HG03175 (cell line): ENCODE data around the gene IPPK.
"Not testable (repeated sequence)": the region's sequence is repeated elsewhere in the genome, so short reads cannot be mapped to it uniquely, and the experiment has no call there.

Source experiments
- ATAC-seq: cut with Tn5 transposase; IDR thresholded peaks from one replicate; pipeline ENCODE4 v1.9.1; 2021; ENCODE audit warnings: mild to moderate bottlenecking, moderate library complexity; ENCODE audit not compliant: unreplicated experiment

The IPPK gene

DNA sequence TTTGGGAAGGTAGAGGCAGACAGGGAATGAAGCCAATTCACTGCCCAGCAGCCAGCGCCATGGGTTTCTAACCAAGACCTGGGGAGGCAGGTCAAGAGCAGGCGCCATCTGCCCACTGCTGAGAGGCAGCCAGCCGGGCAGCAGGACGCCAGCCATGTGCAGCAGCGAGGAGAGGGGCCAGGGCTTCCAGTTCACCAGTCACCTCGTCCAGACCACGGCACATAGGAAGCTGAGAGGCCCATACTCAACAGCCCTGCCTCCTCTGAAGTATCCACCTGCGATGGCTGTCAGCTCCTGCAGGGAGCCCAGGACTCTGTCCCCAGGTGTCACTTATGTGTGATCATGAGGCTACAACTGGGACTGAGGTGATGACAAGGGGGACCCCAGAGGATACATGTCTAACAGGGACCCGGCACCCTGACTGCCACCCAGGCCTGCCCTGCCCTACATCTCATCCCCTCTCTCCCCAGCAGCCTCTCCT is 30.1 kb downstream of the IPPK start:
- ATAC-seq: no peak

DNA sequence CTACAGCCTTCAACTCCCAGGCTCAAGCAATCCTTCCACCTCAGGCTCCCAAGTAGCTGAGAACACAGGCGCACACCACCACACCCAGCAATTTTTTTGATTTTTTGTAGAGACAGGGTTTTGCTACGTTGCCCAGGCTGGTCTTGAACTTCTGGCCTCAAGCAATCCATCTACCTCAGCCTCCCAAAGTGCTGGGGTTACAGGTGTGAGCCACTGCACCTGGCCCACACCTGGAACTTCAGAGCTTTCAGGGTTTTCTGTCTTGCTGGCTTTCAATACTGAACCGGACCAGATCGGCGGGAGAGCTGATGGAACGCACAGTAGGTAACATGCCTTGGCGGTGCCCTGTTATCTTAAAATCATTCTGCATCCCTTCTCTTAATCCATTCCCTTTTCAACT is 30.8 kb downstream of the IPPK start:
- ATAC-seq: no peak

DNA sequence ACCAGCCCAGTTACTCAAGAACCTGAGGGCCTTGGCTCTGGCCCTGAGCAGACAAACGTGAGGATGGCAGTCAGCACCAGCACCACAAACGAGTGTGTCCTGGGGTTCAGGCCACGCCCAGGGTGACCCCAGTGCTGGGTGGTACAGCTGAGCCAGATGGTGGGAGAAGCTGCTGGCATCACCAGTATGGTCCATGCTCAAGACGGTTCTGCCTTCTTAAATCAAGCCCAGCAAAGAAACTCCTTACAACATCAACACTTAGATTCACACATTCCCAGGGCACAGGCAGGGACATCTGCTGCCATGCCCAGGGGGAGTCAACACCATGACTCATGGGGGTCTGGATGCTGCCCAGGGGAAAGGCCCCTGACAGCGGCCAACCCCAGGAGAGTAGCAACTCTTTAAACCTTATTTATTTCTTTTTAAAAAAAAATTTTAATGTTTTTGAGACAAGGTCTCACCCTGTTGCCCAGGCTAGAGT is 31.3 kb downstream of the IPPK start:
- no peak for ATAC-seq

DNA sequence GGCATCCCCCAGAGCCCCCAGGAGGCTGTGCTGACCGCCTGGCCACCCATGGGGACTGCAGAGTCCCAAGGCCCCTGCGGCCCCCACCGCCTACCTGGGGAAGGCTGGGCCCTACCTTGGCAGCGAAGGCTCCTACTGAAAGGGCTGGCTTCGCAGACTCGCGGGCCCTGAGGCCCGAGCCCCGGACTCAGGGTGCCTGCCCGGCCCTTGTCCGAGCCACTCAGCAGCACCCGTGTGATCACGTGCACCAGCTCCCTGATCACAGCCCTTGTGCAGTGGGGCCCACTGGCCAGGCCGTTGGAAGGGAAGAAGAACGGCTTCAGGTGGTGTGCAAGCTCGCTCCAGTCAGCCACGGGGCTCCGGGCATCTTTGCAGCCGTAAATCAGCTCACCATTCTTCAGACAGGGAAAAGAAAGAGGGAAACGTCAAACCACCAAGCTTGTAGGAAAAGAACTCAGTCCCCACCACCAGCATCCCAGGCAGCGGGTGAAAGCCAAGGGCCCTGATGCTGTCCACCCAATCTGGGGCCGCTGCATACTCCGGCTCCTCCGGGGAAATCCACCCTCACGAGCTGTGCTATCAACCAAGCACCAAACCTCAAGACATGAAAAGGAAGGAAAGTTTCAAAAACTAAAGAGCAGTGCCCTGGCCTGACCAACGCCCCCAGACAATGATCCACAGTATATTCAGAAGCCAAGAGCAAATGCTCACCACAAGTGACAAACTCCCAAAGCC is 31.9 kb downstream of the IPPK start:
- ATAC-seq: no peak

DNA sequence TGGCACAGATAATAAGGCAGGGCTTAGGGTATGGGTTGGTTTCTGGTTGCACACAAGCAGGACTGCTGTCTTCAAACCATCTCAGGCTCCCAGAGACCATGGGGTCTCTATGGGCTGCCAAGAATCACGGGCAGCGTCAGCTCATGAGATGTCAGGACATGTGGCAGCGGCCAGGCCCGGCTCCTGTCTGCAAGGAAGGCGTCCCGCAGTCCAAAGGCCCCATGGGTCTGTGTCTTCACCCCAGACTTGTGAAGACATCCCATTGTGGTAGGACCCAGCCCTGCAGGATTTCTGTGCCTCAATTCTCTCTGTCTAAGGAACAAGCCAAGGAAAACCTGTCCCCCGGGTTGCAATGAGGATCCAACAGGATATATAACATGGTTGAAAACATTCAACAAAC is 32.6 kb downstream of the IPPK start:
- ATAC-seq: no peak

DNA sequence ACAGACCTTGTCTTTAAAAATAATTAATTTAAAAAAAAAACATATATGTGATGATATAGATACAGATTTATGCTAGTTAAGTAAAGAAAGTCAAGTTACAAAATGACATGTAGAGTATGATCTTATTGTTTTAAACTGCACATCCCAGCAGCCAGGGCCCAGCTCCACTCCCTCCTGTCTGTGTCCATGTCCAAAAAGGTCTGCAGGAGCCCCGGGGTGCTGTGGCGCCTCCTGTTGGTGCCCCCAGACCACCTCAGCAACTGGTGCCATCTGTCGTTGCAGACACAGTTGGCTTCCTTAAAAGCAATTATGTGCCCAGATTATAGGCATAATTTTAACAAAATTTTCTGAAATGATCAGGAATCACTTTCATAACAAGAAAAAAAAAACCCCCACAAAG is 33.3 kb downstream of the IPPK start:
- ATAC-seq: no peak

DNA sequence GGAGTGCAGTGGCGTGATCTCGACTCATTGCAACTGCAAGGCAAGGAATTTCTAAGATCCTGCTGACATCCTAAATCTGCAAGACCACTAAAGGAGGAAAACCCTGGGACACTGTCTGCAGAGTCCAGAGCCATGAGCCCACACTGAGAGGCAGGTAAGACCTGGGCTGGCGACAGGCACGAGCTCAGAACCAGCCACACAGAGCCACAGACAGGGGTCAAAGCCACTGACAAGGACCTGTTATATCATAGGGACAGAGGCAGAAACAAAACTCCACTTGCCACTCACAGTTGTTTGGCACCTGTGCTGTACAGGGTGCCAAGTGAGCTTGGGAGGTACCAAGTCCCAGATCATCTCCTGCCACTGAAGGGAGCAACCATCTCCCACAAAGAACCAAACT is 34.2 kb downstream of the IPPK start:
- no peak for ATAC-seq

DNA sequence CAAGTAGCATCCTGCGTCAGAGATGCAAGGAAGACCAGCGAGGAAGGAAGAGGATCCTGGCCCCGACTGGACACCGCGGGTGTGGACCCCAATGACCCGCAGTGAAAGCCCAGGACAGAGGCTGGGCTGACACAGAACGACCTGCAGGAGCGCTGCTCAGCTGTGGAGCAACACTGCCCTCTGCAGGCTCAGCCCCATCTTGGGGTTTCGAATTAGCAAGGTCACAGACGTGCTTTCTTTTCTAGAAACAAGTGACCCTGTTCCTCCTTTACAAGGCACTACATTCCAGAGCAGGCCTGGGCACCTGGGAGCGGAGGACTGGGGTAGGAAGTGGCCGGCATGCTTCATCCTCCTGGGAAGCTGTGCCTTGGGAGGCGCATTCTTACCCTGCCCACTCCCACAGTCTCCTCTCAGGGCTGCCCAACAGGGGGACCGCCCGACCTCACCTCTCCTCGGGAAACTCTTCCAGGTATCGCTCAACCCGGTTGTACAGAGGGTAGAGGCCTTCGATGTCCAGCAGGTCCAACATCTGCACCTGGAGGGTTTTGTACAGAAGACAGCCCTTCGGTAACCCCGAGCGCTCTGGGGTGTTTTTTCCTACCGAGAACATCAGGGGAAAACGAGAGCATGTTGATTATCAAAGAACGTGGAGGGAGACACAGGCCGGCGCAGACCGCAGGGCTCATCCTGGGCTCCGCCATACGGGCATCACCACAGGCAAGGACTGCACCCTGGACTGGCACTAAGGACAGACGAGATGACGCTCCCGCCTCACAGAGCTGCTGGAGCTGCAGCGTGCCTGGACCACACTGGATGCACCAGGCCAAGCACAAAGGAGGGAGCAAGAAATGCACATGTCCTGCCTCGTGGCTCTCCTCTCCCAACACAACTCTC is 35.0 kb downstream of the IPPK start:
- no peak for ATAC-seq

DNA sequence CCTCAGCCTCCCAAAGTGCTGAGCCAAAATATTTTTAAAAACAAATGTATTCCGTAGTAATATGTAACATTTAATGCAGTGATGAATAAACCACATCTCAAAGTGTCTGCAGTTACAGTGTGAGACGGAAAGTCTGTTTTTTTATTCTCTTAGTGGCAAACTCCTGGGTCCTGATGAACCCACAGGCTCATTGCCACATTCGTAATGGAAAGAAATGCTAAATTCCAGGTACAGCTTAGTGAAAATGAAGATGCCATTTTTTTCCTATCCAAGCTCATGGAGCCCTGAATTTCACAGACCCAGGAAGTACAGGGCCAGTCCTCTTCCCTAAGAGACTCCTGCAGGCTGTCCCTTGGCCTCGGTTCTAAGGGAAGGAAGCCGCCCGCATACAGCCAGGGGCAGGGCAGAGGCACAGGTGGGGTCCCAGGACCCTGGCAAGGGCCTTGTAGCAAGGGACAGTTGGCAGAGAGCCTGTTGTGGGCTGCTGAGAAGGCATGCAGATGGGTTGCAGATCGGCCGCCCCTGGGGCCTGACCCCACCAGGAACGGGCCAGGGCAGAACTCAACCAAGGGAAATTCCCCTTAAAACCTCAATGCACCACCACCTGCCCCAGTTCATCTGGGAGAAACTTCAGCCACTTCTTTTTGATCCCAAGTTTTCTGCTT is 36.2 kb downstream of the IPPK start:
- ATAC-seq: no peak

DNA sequence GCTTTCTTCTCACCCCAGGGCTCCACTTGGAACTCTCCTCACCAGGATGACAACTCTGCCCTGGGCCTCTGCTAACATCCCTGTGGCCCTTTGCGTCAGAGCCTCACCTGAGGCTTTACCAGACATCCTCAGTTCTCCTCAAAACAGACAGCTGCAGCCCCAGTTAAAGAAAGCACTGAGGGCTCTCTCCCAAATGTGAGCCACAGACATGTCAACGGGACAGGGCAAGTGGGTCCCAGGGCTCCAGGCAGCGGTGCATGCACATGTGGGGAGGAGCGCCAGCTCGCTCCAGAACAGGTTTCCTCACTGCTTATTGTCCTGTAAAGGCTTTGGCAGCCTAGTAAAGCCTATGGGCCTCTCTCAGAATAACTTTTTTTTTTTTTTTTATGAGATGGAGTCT is 37.3 kb downstream of the IPPK start:
- no peak for ATAC-seq

DNA sequence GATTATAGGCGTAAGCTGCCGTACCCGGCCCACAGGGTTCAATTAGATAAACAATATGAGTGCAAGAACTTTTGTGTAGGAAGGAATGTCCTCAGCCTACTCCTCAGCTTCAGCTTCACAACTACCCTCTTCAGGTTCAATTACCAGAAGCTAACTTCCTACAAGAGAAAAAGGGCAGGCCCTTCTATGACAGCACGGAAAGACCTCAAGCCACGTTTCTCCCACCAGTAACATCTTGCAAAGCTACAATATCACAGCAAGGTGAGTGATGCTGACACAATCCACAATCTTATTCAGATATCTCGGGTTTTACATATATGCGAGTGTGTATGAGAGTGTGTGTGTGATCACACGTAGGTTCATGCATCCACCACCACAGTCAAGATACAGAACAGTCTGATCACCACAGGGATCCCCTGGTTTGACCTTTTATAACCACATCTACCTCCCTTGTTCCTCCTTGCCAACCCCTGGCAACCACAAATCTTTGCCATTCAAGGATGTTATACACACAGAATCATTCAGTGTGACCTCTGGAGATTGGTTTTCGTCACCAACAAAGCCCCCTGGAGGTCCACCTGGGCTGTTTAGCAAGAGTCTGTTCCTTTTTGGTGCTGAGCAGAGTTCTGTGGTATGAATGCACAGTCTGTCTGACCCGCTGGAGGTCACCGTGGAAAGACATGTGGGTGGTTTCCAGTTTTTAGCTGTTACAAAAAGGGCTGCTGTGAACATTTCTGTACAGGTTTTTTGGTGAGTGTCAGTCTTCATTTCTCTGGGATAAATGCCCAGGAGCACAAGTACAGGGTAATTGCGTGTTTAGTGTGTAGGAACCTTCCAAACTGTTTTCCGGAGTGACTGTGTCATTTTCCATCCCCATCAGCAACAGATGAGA is 38.2 kb downstream of the IPPK start:
- no peak for ATAC-seq

DNA sequence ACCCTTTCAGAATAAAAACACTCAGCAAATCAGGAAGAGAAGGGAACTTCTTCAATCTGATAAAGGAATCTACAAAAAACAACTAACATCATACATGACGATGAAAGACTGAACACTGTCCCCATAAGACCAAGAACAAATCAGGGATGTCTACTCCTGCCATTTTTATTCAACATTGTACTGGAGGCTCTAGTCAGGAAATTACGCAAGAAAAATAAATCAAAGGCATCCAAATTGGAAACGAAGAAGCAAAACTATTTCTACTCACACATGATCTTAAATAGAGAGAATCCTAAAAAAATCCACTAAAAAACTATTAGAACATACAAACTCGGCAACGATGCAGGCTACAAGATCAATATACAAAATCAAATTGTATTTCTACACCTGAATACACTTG is 42.3 kb downstream of the IPPK start:
- ATAC-seq: no peak

DNA sequence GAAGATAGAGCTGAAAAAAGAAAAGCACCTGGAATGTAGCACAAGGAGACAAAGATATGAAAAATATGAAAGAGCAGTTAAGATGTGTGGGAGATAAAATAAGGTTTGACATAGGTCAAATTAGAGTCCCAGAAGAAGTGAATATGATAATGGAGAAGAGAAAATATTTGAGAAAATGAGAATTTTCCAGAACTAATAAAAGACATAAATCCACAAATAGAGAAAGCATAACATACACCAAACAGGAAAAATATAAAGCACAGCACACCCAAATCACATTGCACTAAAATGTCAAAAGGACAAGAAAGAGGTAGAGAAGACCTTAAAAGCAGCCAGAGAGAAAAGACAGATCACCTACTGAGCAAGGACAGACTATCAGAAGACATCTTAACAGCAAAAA is 43.4 kb downstream of the IPPK start:
- no peak for ATAC-seq

DNA sequence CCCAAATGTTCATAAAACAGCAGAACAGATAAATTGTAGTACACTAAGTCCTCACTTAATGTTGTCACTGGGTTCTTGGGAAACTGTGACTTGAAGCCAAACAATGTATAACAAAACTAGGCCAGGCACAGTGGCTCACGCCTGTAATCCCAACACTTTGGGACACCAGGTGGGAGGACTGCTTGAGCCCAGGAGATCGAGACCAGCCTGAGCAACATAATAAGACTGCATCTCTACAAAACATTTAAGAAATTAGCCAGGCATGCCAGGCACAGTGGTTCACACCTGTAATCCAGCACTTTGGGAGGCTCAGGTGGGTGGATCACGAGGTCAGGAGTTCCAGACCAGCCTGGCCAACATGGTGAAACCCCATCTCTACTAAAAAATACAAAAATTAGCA is 46.0 kb downstream of the IPPK start:
- ATAC-seq: not testable (repeated sequence)

DNA sequence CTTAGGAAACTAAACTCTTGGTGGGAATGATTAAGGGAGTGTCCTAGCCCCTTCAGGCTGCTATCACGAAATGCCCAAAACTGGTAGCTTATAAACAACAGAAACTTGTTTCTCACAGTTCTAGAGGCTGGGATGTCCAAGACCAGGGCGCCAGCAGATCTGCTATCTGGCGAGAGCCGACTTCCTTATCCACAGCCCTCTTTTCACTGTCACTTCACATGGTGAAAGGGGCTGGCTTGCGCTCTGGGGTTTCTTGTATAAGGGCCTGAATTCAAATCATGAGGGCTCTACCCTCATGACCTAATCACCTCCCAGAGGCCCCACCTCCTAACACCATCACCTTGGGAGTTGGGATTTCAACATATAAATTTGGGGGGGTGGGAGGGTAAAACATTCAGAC is 49.1 kb downstream of the IPPK start:
- no peak for ATAC-seq

DNA sequence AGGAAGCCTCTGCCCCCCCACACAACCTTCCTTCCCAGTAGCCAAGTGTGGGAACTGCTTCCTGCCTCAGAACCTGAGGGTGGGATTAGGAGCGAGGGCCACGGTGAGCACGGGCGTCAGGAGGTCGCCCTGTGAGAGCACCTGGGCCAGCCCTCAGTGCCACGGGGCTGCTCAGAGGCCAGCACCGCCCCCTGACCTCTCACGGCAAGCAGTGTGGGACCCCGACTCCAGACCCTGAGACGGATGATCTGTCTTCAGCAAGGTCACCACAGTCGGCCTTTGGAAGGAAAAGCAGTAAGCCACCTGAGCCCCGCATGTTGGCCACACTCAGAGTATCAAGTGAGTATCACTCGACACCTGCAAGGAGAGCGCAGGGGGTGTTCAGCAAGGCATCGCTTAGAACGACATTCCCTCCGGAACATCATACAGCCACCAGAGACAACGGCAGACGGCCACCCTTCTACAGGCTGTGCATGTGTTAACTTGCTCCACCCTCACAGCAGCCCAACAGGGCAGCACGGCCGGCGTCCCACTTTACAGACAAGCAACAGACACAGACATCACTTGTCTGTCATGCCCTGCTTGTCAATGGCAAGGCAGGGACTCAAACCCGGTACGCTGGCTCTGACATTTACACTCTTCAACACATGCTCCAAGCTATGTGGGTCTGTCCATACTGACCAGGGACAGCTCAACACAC is 50.2 kb downstream of the IPPK start:
- ATAC-seq: no peak

DNA sequence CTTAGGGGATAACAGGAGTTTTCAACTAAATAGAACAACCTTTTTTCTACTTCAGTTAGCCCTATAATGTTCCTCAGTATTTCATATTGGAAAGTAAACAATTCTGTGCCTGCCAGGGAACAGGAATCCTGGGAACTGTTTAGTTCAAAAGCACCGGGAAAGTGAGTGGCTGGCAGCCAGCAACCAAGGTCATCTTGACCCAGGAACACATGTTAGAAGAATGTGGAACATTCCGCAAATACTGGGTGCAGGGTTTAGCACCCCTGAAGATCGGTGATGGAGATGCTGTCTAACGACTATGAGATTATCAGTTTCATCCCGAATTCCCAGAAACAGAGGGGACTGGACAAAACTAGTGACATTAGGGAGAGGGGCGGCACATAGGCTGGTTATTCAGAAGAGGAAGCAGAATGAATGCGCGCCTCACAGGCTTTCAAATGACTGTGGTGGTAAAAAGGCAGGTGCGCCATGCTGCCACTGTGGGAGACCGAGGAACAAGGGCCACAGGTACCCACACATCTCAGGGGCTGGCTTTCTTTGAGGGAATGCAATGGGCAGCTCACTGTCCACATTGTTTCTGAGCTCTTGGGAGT is 51.2 kb downstream of the IPPK start:
- ATAC-seq: no peak

DNA sequence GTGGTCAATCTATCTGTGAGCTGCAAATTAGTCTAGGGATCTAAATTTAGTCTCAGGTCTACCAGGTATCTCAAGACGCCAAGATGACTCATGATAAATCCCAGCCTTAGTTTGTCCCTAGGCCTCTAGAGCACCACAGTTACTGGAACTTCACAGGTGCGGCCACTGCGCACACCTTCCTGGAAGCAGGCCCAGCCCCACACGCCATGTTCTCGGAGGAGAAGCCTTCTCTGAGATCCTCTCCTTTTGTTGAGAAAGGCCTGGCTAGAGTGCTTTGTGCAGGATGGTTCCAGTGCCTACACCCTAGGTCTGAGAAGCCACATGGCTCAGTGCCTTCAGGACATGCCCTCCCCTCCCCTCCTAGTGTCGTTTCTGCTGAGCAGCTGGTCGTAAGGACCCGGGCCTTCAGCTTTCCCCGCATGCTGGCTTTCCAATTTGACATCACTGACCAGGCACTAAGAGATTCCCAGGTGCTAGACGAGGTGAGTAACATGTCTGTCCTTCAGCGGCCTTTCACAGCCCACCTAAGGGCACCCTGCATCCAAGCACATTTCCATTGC is 51.9 kb downstream of the IPPK start:
- no peak for ATAC-seq

DNA sequence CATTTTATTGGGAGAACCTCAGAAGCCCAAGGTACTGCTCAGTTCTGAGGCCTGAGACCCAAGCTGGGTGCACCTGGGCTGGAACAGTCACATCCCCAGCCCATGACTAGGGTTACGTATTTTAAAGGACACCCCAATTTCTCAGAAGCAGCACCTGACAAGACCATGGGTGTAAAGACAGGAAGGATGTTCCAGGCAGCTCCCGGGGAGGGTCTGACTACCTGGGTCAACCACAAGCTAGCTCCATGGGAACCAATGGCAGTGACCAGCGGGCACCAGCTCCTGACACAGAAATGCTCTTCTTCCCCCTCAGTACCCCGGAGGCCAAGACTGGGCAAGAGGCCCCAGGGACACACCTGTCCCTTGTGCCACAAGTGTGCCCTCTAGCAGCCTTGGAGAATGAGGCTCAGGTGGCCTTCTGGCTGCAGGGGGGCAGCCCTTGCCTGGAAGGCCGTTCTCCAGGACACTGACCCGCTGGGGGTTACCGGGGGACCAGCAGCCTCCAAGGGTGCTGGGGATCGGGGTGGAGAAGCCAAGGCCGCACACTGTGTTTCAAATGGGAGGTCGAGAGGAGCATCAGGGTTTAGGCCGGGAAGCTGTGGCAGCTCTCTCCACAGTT is 52.6 kb downstream of the IPPK start:
- no peak for ATAC-seq
